GM12878 (cell line): ENCODE results near the gene NGDN. TPM values are rescaled to one million over a fixed set of nuclear protein-coding genes. Genes with fewer than 3 reads are reported as not detected.

Experiments used
- ATAC-seq: fragments of 200-7000 bp; cut with Tn5 transposase; 3 replicates; pipeline ENCODE4 v1.9.1; 2020; ENCODE audit warnings: mild to moderate bottlenecking, moderate library complexity
- BruUV-seq: library from RNA; stranded (reverse); fragments of 400-500 nt; replicated peaks from 2 replicates; lab custom pipeline; 2021; lab: Mats Ljungman, UMichigan
- CTCF ChIA-PET: fragments of 300-600 bp; sonication (Branson Sonifier 250); formaldehyde crosslinking; extraction: SDS; loops from one replicate; lab custom pipeline; 2021; ENCODE audit warnings: inconsistent platforms; lab: Yijun Ruan, JAX
- POLR2A ChIA-PET: fragments of 350-600 bp; formaldehyde crosslinking; extraction: SDS; loops from one replicate; lab custom pipeline; 2021; ENCODE audit warnings: inconsistent platforms; lab: Charles Lee
- RAD21 ChIA-PET: fragments of 300-600 bp; sonication (Branson Sonifier 250); formaldehyde crosslinking; loops from one replicate; lab custom pipeline; 2023; ENCODE audit warnings: antibody characterized with exemption; ENCODE audit not compliant: unreplicated experiment; lab: Charles Lee
- SMC1A ChIA-PET: fragments of 300-600 bp; sonication (Branson Sonifier 250); formaldehyde crosslinking; loops from one replicate; lab custom pipeline; 2023; ENCODE audit not compliant: unreplicated experiment, uncharacterized antibody; lab: Charles Lee
- DNase-seq: peaks from one replicate; pipeline ENCODE4 v3.0.0-alpha.2; 2011; ENCODE audit warnings: low read depth, low spot score
- FAIRE-seq: peaks from 3 replicates; lab custom pipeline; 2011; peaks lifted over from hg19 to GRCh38; lab: Jason Lieb, UNC
- H2AFZ ChIP-seq: 2 replicates; pipeline ENCODE4 v1.6.0; 2011; ENCODE audit warnings: low read depth, low read length, control low read depth; ENCODE audit not compliant: control insufficient read depth
- H3K27ac ChIP-seq: 2 replicates; pipeline ENCODE4 v1.5.1; 2011; ENCODE audit warnings: control low read depth; ENCODE audit not compliant: control insufficient read depth, insufficient read depth
- H3K27me3 ChIP-seq, 2 experiments: replicated peaks in 1 of 2; 2 replicates each; pipeline versions ENCODE4 v1.6.0 to v1.6.1; 2011; ENCODE audit warnings: low read length in 1 of 2; ENCODE audit not compliant: control insufficient read depth in 2 of 2, insufficient read depth in 2 of 2
- H3K36me3 ChIP-seq, 2 experiments: 2 replicates each; pipeline ENCODE4 v1.5.1; 2011; ENCODE audit warnings: low read length in 1 of 2; ENCODE audit not compliant: control insufficient read depth in 2 of 2, insufficient read depth in 2 of 2
- H3K4me1 ChIP-seq: 2 replicates; pipeline ENCODE4 v1.6.1; 2011; ENCODE audit warnings: mild to moderate bottlenecking, low read length, moderate library complexity, mixed read lengths; ENCODE audit not compliant: control insufficient read depth, insufficient read depth
- H3K4me2 ChIP-seq: 2 replicates; pipeline ENCODE4 v1.6.0; 2011; ENCODE audit warnings: control low read depth; ENCODE audit not compliant: control insufficient read depth, insufficient read depth
- H3K4me3 ChIP-seq: fragments of 200-600 bp; sonication (generic); 2 replicates; pipeline ENCODE4 v1.5.1; 2016
- H3K79me2 ChIP-seq: 2 replicates; pipeline ENCODE4 v1.6.0; 2011; ENCODE audit warnings: low read length; ENCODE audit not compliant: control insufficient read depth, insufficient read depth
- H3K9ac ChIP-seq: 2 replicates; pipeline ENCODE4 v1.8.0; 2011; ENCODE audit warnings: low read length, control low read depth, mixed read lengths; ENCODE audit not compliant: control insufficient read depth, insufficient read depth
- H3K9me3 ChIP-seq: replicated peaks from 3 replicates; pipeline ENCODE4 v1.5.1; 2011; ENCODE audit warnings: mild to moderate bottlenecking, low read length; ENCODE audit not compliant: control insufficient read depth, insufficient read depth
- H4K20me1 ChIP-seq: 2 replicates; pipeline ENCODE4 v1.6.0; 2011; ENCODE audit not compliant: control insufficient read depth, insufficient read depth
- BRCA1 ChIP-seq: IDR thresholded peaks from 2 replicates; pipeline ENCODE4 v1.6.1; 2011; ENCODE audit warnings: low read depth, low read length, improper control_type of control experiment
- CEBPB ChIP-seq, 2 experiments: fragments of 150-350 bp in 1 of 2; IDR thresholded peaks; 2 replicates each; pipeline ENCODE4 v1.6.1; 2012 to 2014; ENCODE audit warnings: low read depth in 2 of 2, low read length in 2 of 2, borderline replicate concordance in 1 of 2, inconsistent platforms in 1 of 2
- CHD4 ChIP-seq: fragments of 200-600 bp; sonication (generic); IDR thresholded peaks from 2 replicates; pipeline ENCODE4 v1.6.1; 2016; ENCODE audit warnings: mild to moderate bottlenecking
- EED ChIP-seq: sonication (generic); IDR thresholded peaks from 2 replicates; pipeline ENCODE4 v1.6.1; 2016; ENCODE audit warnings: antibody characterized with exemption, low read depth
- FOXK2 ChIP-seq: fragments of 450-650 bp; IDR thresholded peaks from 2 replicates; pipeline ENCODE4 v1.6.1; 2017; ENCODE audit warnings: mild to moderate bottlenecking, moderate library complexity
- FOXM1 ChIP-seq: IDR thresholded peaks from 2 replicates; pipeline ENCODE4 v1.6.1; 2012; ENCODE audit warnings: low read depth, mild to moderate bottlenecking, inconsistent platforms, low read length, moderate library complexity
- KLF5 ChIP-seq: fragments of 450-650 bp; IDR thresholded peaks from 2 replicates; pipeline ENCODE4 v1.6.1; 2014; ENCODE audit warnings: mild to moderate bottlenecking; ENCODE audit not compliant: partially characterized antibody
- MEF2A ChIP-seq: IDR thresholded peaks from 2 replicates; pipeline ENCODE4 v1.6.1; 2011; ENCODE audit warnings: low read depth, mild to moderate bottlenecking, low read length, moderate library complexity; ENCODE audit not compliant: insufficient read depth
- MXI1 ChIP-seq: fragments of 150-350 bp; IDR thresholded peaks from 2 replicates; pipeline ENCODE4 v1.6.1; 2011; ENCODE audit warnings: low read depth, mild to moderate bottlenecking, inconsistent platforms, low read length, improper control_type of control experiment
- NBN ChIP-seq: fragments of 450-650 bp; IDR thresholded peaks from 2 replicates; pipeline ENCODE4 v1.6.1; 2016
- RFX5 ChIP-seq: IDR thresholded peaks from 2 replicates; pipeline ENCODE4 v1.6.1; 2011; ENCODE audit warnings: low read depth, low read length, improper control_type of control experiment
- SIX5 ChIP-seq: IDR thresholded peaks from 2 replicates; pipeline ENCODE4 v1.6.1; 2011; ENCODE audit warnings: mild to moderate bottlenecking, low read depth, low read length, moderate library complexity; ENCODE audit not compliant: severe bottlenecking
- SREBF2 ChIP-seq: IDR thresholded peaks from 2 replicates; pipeline ENCODE4 v1.6.1; 2012; ENCODE audit warnings: mild to moderate bottlenecking, low read length
- SRF ChIP-seq, 2 experiments: IDR thresholded peaks; 2 replicates each; pipeline ENCODE4 v1.6.1; 2011; ENCODE audit warnings: low read depth in 2 of 2, low read length in 2 of 2, mild to moderate bottlenecking in 1 of 2, moderate library complexity in 1 of 2
- SUPT20H ChIP-seq: IDR thresholded peaks from 2 replicates; pipeline ENCODE4 v1.6.1; 2011; ENCODE audit warnings: low read depth, mild to moderate bottlenecking, low read length, moderate library complexity, borderline replicate concordance; ENCODE audit not compliant: control insufficient read depth
- TBL1XR1 ChIP-seq: IDR thresholded peaks from 2 replicates; pipeline ENCODE4 v1.6.1; 2012; ENCODE audit warnings: low read depth, low read length, improper control_type of control experiment
- TCF7 ChIP-seq: IDR thresholded peaks from 2 replicates; pipeline ENCODE4 v1.6.1; 2014; ENCODE audit warnings: antibody characterized with exemption, borderline replicate concordance
- WRNIP1 ChIP-seq: IDR thresholded peaks from 2 replicates; pipeline ENCODE4 v1.6.1; 2011; ENCODE audit warnings: low read depth, low read length, improper control_type of control experiment, borderline replicate concordance
- WGBS: methylation state at CpG from one replicate; pipeline ENCODE4 v1.1.6; 2016; ENCODE audit warnings: low lambda C conversion rate; ENCODE audit not compliant: insufficient replicate concordance, insufficient coverage; ENCODE audit errors: missing lambda C conversion rate; 5-methylcytosine and 5-hydroxymethylcytosine counted together
- in situ Hi-C: fragments of 300-500 bp; cut with MboI; formaldehyde crosslinking; loops from 9 replicates; pipeline ENCODE4 v1.14.3; 2018; ENCODE audit warnings: mixed read lengths
- intact Hi-C: fragments of 100-400 bp; cut with micrococcal nuclease; formaldehyde crosslinking; loops from one replicate; pipeline ENCODE4 v1.14.2; 2022; ENCODE audit not compliant: unreplicated experiment
- polyA plus RNA-seq, 11 experiments: library from polyadenylated mRNA; depleted of rRNA in 4 of 11; unstranded in 6 of 11; stranded (reverse) in 5 of 11; fragments of >200 nt; fragmentation: Nextera tagmentation in 4 of 11; fragmentation: Illumina TruSeq in 1 of 11; extraction: Ambion mirVana in 4 of 11; extraction: Trizol in 1 of 11; gene quantifications; 1 replicate in 1 of 11; 2 replicates in 10 of 11; pipeline versions ENCODE4 v1.2.1 to v1.2.3, GENCODE V29; 2011 to 2016; ENCODE audit warnings: inconsistent platforms in 2 of 11, missing spikeins in 2 of 11, low read depth in 1 of 11
- total RNA-seq, 4 experiments: library from RNA; depleted of rRNA in 3 of 4; stranded (reverse); fragments of >200 nt in 3 of 4; fragmentation: Illumina TruSeq in 1 of 4; extraction: Trizol in 1 of 4; gene quantifications; 2 replicates each; pipeline versions ENCODE4 v1.2.1 to v1.2.3, GENCODE V29; 2013 to 2021
- TF ChIP-seq, protein P1 (sequence below): IDR thresholded peaks from 2 replicates; pipeline ENCODE4 v1.6.1; 2011; ENCODE audit warnings: mild to moderate bottlenecking, low read depth, low read length, moderate library complexity; ENCODE audit not compliant: insufficient replicate concordance
- TF ChIP-seq, protein P2 (sequence below): IDR thresholded peaks from 2 replicates; pipeline ENCODE4 v1.6.1; 2012; ENCODE audit warnings: low read length, inconsistent platforms

Gene NGDN
- total and polyA plus RNA-seq, 10 of the 15 experiments (the other 5 are each of a cell fraction or from before 2014, with no cell fraction given): 40.4 to 163 (median 71.4) TPM

DNA sequence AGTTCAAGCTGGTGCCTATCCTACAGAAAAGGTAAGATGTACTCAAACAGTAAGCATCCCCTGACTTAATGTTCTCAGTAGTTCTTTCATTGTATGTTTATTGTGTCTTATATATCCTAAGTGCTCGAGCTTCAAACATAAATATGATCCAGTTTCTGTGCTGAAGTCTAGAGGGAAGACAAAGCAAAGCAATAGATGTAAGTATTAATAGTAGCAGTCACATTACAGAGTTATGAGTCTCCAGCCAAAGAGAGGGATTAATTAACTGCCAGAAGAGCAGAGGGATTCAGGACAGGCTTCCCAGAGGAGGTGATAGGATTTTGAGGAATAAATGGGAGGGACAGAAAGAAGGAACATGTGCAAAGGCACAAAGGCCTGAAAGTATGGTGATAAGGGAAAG, 1.4 kb downstream of the NGDN start:
- TF ChIP-seq CHD4 (no peak), SRF (IDR thresholded peaks at IDR 0.05; ENCODE audit: low read depth in 2 of 2, low read length in 2 of 2) (no peak), WRNIP1 (no peak), MXI1 (no peak), TBL1XR1 (no peak), TCF7 (no peak), CEBPB (IDR thresholded peaks at IDR 0.05; ENCODE audit: borderline replicate concordance in 1 of 2, low read depth in 2 of 2, low read length in 2 of 2) (no peak), EED (no peak), NBN (no peak), SUPT20H (no peak), RFX5 (no peak), BRCA1 (no peak), SREBF2 (no peak), MEF2A (no peak), FOXK2 (no peak), SIX5 (no peak), FOXM1 (no peak), KLF5 (no peak)
- TF ChIP-seq, protein P1, sequence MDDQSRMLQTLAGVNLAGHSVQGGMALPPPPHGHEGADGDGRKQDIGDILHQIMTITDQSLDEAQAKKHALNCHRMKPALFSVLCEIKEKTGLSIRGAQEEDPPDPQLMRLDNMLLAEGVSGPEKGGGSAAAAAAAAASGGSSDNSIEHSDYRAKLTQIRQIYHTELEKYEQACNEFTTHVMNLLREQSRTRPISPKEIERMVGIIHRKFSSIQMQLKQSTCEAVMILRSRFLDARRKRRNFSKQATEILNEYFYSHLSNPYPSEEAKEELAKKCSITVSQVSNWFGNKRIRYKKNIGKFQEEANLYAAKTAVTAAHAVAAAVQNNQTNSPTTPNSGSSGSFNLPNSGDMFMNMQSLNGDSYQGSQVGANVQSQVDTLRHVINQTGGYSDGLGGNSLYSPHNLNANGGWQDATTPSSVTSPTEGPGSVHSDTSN: no peak
- TF ChIP-seq, protein P2, sequence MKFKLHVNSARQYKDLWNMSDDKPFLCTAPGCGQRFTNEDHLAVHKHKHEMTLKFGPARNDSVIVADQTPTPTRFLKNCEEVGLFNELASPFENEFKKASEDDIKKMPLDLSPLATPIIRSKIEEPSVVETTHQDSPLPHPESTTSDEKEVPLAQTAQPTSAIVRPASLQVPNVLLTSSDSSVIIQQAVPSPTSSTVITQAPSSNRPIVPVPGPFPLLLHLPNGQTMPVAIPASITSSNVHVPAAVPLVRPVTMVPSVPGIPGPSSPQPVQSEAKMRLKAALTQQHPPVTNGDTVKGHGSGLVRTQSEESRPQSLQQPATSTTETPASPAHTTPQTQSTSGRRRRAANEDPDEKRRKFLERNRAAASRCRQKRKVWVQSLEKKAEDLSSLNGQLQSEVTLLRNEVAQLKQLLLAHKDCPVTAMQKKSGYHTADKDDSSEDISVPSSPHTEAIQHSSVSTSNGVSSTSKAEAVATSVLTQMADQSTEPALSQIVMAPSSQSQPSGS: no peak
- POLR2A ChIA-PET: interaction anchor here (1.3 kb wide), 1 partner anchor 90 kb away, joined by 3 read pairs; no protein-coding TSS in a partner anchor
- Histone ChIP-seq H3K27me3 (no peaks in the 10 kb centered on the region), H3K36me3 (peaks cover 0 to 21% of the 10 kb centered on the region in 2 experiments; a peak in 3 of 4 replicates), H4K20me1 (no peaks in the 10 kb centered on the region), H3K9ac (no peak overlapping the region), H3K4me3 (no peak overlapping the region), H3K4me2 (no peak overlapping the region), H3K27ac (no peak overlapping the region), H3K79me2 (peaks cover 16% of the 10 kb centered on the region), H2AFZ (no peak overlapping the region), H3K4me1 (peaks cover 8% of the 10 kb centered on the region), H3K9me3 (peaks cover 3% of the 10 kb centered on the region; the same call in 1 of the 3 replicates)
- intact Hi-C loops (no loop called here), in situ Hi-C loops (no loop called here)
- ATAC-seq (no peak), DNase-seq (no peak), FAIRE-seq (no peak)
- 100% methylated on average over 1 of the region's 1 CpG for whole genome bisulfite sequencing
- CTCF ChIA-PET: interaction anchor here (4.2 kb wide), 1 partner anchor 89 kb away, joined by 54 read pairs; the partner anchor contains the start of gene THTPA
- SMC1A ChIA-PET: interaction anchor here (1.1 to 1.5 kb wide), 2 partner anchors 86 to 90 kb away, joined by 3 to 4 read pairs; no protein-coding TSS in a partner anchor
- BruUV-seq: no TSS peak
- RAD21 ChIA-PET: no interaction called here
